BE2C (cell line): ENCODE data around the gene TBC1D5.

Source experiments
- DNase-seq: peaks from one replicate; pipeline ENCODE4 v3.0.0-alpha.2; 2020
- H3K27me3 ChIP-seq: fragments of 250-450 bp; sonication (Bioruptor Pico); 2 replicates; pipeline ENCODE4 v1.5.1; 2020; ENCODE audit warnings: mild to moderate bottlenecking
- H3K36me3 ChIP-seq: fragments of 250-450 bp; sonication (Bioruptor Pico); 2 replicates; pipeline ENCODE4 v1.5.1; 2020; ENCODE audit warnings: mild to moderate bottlenecking
- H3K4me1 ChIP-seq: fragments of 250-450 bp; sonication (Bioruptor Pico); 2 replicates; pipeline ENCODE4 v1.5.1; 2020
- H3K4me3 ChIP-seq: 2 replicates; pipeline ENCODE4 v1.5.1; 2011; ENCODE audit warnings: low read depth, low read length
- H3K9me3 ChIP-seq: fragments of 250-450 bp; sonication (Bioruptor Pico); 2 replicates; pipeline ENCODE4 v1.5.1; 2020
- CTCF ChIP-seq: IDR thresholded peaks from 2 replicates; pipeline ENCODE4 v1.5.1; 2012; ENCODE audit warnings: mild to moderate bottlenecking, low read depth, low read length

The TBC1D5 gene

GRCh38 chr3:17645074-17645698, 97.2 kb downstream of the TBC1D5 start:
- H3K9me3 ChIP-seq, result no peaks in the 10 kb centered on the region
- no peaks in the 10 kb centered on the region for H3K36me3 ChIP-seq
- H3K4me1 ChIP-seq, result no peaks in the 10 kb centered on the region
- peak; percentile 13 for DNase-seq
- peak; percentile 70 for TF ChIP-seq CTCF
- no peaks in the 10 kb centered on the region for H3K27me3 ChIP-seq
- no peak overlapping the region for H3K4me3 ChIP-seq

- Histone ChIP-seq H3K9me3 (no peaks in the 10 kb centered on the region), H3K4me3 (no peak overlapping the region), H3K27me3 (no peaks in the 10 kb centered on the region), H3K4me1 (no peaks in the 10 kb centered on the region), H3K36me3 (no peaks in the 10 kb centered on the region)
- DNase-seq, result no peak
- TF ChIP-seq CTCF, result no peak
These were observed 98.7 kb downstream of the TBC1D5 start for GRCh38 chr3:17643691-17644090.

GRCh38 chr3:17642474-17642873, 100.0 kb downstream of the TBC1D5 start:
- Histone ChIP-seq H3K36me3 (no peaks in the 10 kb centered on the region), H3K27me3 (no peaks in the 10 kb centered on the region), H3K4me3 (no peak overlapping the region), H3K4me1 (no peaks in the 10 kb centered on the region), H3K9me3 (no peaks in the 10 kb centered on the region)
- no peak for DNase-seq
- TF ChIP-seq CTCF, result no peak

- TF ChIP-seq CTCF, result no peak
These were observed 102.0 kb downstream of the TBC1D5 start for GRCh38 chr3:17640466-17640865.

GRCh38 chr3:17639765-17640164, 102.7 kb downstream of the TBC1D5 start:
- H3K9me3 ChIP-seq, result no peaks in the 10 kb centered on the region
- H3K4me1 ChIP-seq, result no peaks in the 10 kb centered on the region
- no peak for DNase-seq
- H3K27me3 ChIP-seq, result no peaks in the 10 kb centered on the region
- no peaks in the 10 kb centered on the region for H3K36me3 ChIP-seq
- TF ChIP-seq CTCF, result no peak
- H3K4me3 ChIP-seq, result no peak overlapping the region

More at GRCh38 chr3:17640466-17640865, 102.0 kb downstream of the TBC1D5 start:
- DNase-seq, result no peak
- no peaks in the 10 kb centered on the region for H3K36me3 ChIP-seq
- no peaks in the 10 kb centered on the region for H3K4me1 ChIP-seq
- no peaks in the 10 kb centered on the region for H3K27me3 ChIP-seq
- no peaks in the 10 kb centered on the region for H3K9me3 ChIP-seq
- no peak overlapping the region for H3K4me3 ChIP-seq

GRCh38 chr3:17639257-17639656, 103.2 kb downstream of the TBC1D5 start:
- no peak for TF ChIP-seq CTCF
- H3K4me3 ChIP-seq, result no peak overlapping the region
- H3K9me3 ChIP-seq, result no peaks in the 10 kb centered on the region
- DNase-seq, result no peak
- H3K27me3 ChIP-seq, result no peaks in the 10 kb centered on the region
- no peaks in the 10 kb centered on the region for H3K4me1 ChIP-seq
- no peaks in the 10 kb centered on the region for H3K36me3 ChIP-seq
